Measurements from ENCODE around the gene GSS. TPM values are rescaled to one million over a fixed set of nuclear protein-coding genes. Genes with fewer than 3 reads are reported as not detected.

Gene GSS
- total RNA-seq, 1 donor from 2014 or later = 30.0 TPM

- H3K9me3 ChIP-seq = no peaks in the 10 kb centered on the region
- H3K27ac ChIP-seq = no peak overlapping the region
- intact Hi-C loops (cut with DNase I) = no loop called here
- no peak overlapping the region for H3K4me3 ChIP-seq
- TF ChIP-seq CTCF (IDR thresholded peaks at IDR 0.05) = no peak
- no peaks in the 10 kb centered on the region for H3K27me3 ChIP-seq
- peaks cover 31% of the 10 kb centered on the region for H3K36me3 ChIP-seq
- ATAC-seq (no peak), DNase-seq (no peak)
- H3K4me1 ChIP-seq = peaks cover 8% of the 10 kb centered on the region
Measured at GRCh38 chr20:34941226-34941625, 14.4 kb downstream of the GSS start.

GRCh38 chr20:34940081-34940481 lies 15.5 kb downstream of the GSS start:
- Histone ChIP-seq H3K4me1 (peaks cover 8% of the 10 kb centered on the region), H3K36me3 (peaks cover 33% of the 10 kb centered on the region), H3K9me3 (no peaks in the 10 kb centered on the region), H3K27me3 (no peaks in the 10 kb centered on the region), H3K4me3 (no peak overlapping the region), H3K27ac (no peak overlapping the region)
- TF ChIP-seq CTCF (IDR thresholded peaks at IDR 0.05) = no peak
- ATAC-seq (peak; percentile 14), DNase-seq (no peak)
- intact Hi-C loops (cut with DNase I) = no loop called here

- TF ChIP-seq CTCF (IDR thresholded peaks at IDR 0.05) = no peak
- intact Hi-C loops (cut with DNase I) = no loop called here
- Histone ChIP-seq H3K36me3 (peaks cover 33% of the 10 kb centered on the region), H3K4me1 (peaks cover 8% of the 10 kb centered on the region), H3K4me3 (no peak overlapping the region), H3K27ac (peak overlapping the region; percentile 55), H3K27me3 (no peaks in the 10 kb centered on the region), H3K9me3 (no peaks in the 10 kb centered on the region)
- peak; percentile 89 for ATAC-seq
- peak; percentile 82 for DNase-seq
Measured at GRCh38 chr20:34938466-34939163, 17.0 kb downstream of the GSS start.

- intact Hi-C loops (cut with DNase I) = no loop called here
- Histone ChIP-seq H3K27me3 (no peaks in the 10 kb centered on the region), H3K9me3 (no peaks in the 10 kb centered on the region), H3K36me3 (peaks cover 53% of the 10 kb centered on the region), H3K27ac (no peak overlapping the region), H3K4me3 (no peak overlapping the region), H3K4me1 (no peaks in the 10 kb centered on the region)
- ATAC-seq (no peak), DNase-seq (no peak)
- TF ChIP-seq CTCF (IDR thresholded peaks at IDR 0.05) = no peak
Measured at GRCh38 chr20:34931771-34932170, 23.8 kb downstream of the GSS start.

- no peak for TF ChIP-seq CTCF (IDR thresholded peaks at IDR 0.05)
- Histone ChIP-seq H3K27me3 (no peaks in the 10 kb centered on the region), H3K36me3 (peaks cover 77% of the 10 kb centered on the region), H3K9me3 (no peaks in the 10 kb centered on the region), H3K27ac (no peak overlapping the region), H3K4me1 (no peaks in the 10 kb centered on the region), H3K4me3 (no peak overlapping the region)
- ATAC-seq (no peak), DNase-seq (no peak)
- intact Hi-C loops (cut with DNase I) = no loop called here
Measured at GRCh38 chr20:34928411-34928810, 27.2 kb downstream of the GSS start.

GRCh38 chr20:34927736-34928135 lies 27.9 kb downstream of the GSS start:
- no peak for ATAC-seq
- Histone ChIP-seq H3K4me3 (no peak overlapping the region), H3K9me3 (no peaks in the 10 kb centered on the region), H3K36me3 (peaks cover 84% of the 10 kb centered on the region), H3K27me3 (no peaks in the 10 kb centered on the region), H3K27ac (no peak overlapping the region), H3K4me1 (peaks cover 4% of the 10 kb centered on the region)
- TF ChIP-seq CTCF (IDR thresholded peaks at IDR 0.05) = no peak
- intact Hi-C loops (cut with DNase I) = no loop called here
- DNase-seq = no peak
